ENCODE results near the gene DICER1.

DICER1 gene

GRCh38 chr14:95072310-95072905, 84.9 kb downstream of the DICER1 start:
- no peak for FAIRE-seq

- no peak for FAIRE-seq
Measured at GRCh38 chr14:95071649-95072280, 85.6 kb downstream of the DICER1 start.

GRCh38 chr14:95070748-95071435, 86.4 kb downstream of the DICER1 start:
- FAIRE-seq = no peak

- no peak for FAIRE-seq
Measured at GRCh38 chr14:95069547-95069946, 87.8 kb downstream of the DICER1 start.

GRCh38 chr14:95069018-95069417, 88.3 kb downstream of the DICER1 start:
- FAIRE-seq = no peak

- no peak for FAIRE-seq
Measured at GRCh38 chr14:95068521-95068920, 88.8 kb downstream of the DICER1 start.

- no peak for FAIRE-seq
Measured at GRCh38 chr14:95068080-95068479, 89.2 kb downstream of the DICER1 start.

GRCh38 chr14:95067526-95067925, 89.8 kb downstream of the DICER1 start:
- no peak for FAIRE-seq

GRCh38 chr14:95066427-95066986, 90.8 kb downstream of the DICER1 start:
- FAIRE-seq = no peak

GRCh38 chr14:95065411-95065810, 91.9 kb downstream of the DICER1 start:
- no peak for FAIRE-seq

GRCh38 chr14:95064734-95065133, 92.6 kb downstream of the DICER1 start:
- no peak for FAIRE-seq

GRCh38 chr14:95064256-95064655, 93.1 kb downstream of the DICER1 start:
- FAIRE-seq = no peak

GRCh38 chr14:95063391-95063790, 93.9 kb downstream of the DICER1 start:
- no peak for FAIRE-seq

GRCh38 chr14:95062946-95063345, 94.4 kb downstream of the DICER1 start:
- no peak for FAIRE-seq

GRCh38 chr14:95062220-95062619, 95.1 kb downstream of the DICER1 start:
- no peak for FAIRE-seq

- no peak for FAIRE-seq
Measured at GRCh38 chr14:95061317-95062093, 95.8 kb downstream of the DICER1 start.

GRCh38 chr14:95059126-95059525, 98.2 kb downstream of the DICER1 start:
- no peak for FAIRE-seq

GRCh38 chr14:95058491-95058890, 98.8 kb downstream of the DICER1 start:
- FAIRE-seq = no peak

- no peak for FAIRE-seq
Measured at GRCh38 chr14:95057851-95058250, 99.5 kb downstream of the DICER1 start.

- no peak for FAIRE-seq
Measured at GRCh38 chr14:95057147-95057546, 100.2 kb downstream of the DICER1 start.

- no peak for FAIRE-seq
Measured at GRCh38 chr14:95056476-95056875, 100.9 kb downstream of the DICER1 start.

- FAIRE-seq = no peak
Measured at GRCh38 chr14:95055318-95055717, 102.0 kb downstream of the DICER1 start.
